HPDE6-E6E7 (cell line): ENCODE data around the gene EYA4.
A peak's percentile ranks its signal among the peaks of the same experiment; 100 is the strongest.
"Not testable (repeated sequence)": the region's sequence is repeated elsewhere in the genome, so short reads cannot be mapped to it uniquely, and the experiment has no call there.

Experiments used
- DNase-seq: peaks from one replicate; pipeline ENCODE4 v3.0.0; 2011; ENCODE audit warnings: missing footprints; ENCODE audit errors: extremely low spot score

Gene EYA4

GRCh38 chr6:133352046-133352445 lies 110.9 kb downstream of the EYA4 start:
- DNase-seq, result no peak

GRCh38 chr6:133353061-133353460 lies 111.9 kb downstream of the EYA4 start:
- no peak for DNase-seq

- no peak for DNase-seq
These were observed 114.8 kb downstream of the EYA4 start for GRCh38 chr6:133355922-133356321.

GRCh38 chr6:133358574-133359150 lies 117.5 kb downstream of the EYA4 start:
- no peak for DNase-seq

- DNase-seq, result no peak
These were observed 118.1 kb downstream of the EYA4 start for GRCh38 chr6:133359256-133359655.

GRCh38 chr6:133359760-133360159 lies 118.6 kb downstream of the EYA4 start:
- DNase-seq, result no peak

GRCh38 chr6:133360194-133360593 lies 119.0 kb downstream of the EYA4 start:
- DNase-seq, result no peak

GRCh38 chr6:133362813-133363212 lies 121.7 kb downstream of the EYA4 start:
- no peak for DNase-seq

GRCh38 chr6:133368664-133369063 lies 127.5 kb downstream of the EYA4 start:
- DNase-seq, result peak; percentile 19

GRCh38 chr6:133369773-133370272 lies 128.7 kb downstream of the EYA4 start:
- no peak for DNase-seq

GRCh38 chr6:133376743-133377142 lies 135.6 kb downstream of the EYA4 start:
- no peak for DNase-seq

- no peak for DNase-seq
These were observed 136.1 kb downstream of the EYA4 start for GRCh38 chr6:133377219-133377618.

GRCh38 chr6:133380047-133380446 lies 138.9 kb downstream of the EYA4 start:
- no peak for DNase-seq

GRCh38 chr6:133380723-133381122 lies 139.6 kb downstream of the EYA4 start:
- DNase-seq, result no peak

- DNase-seq, result no peak
These were observed 147.6 kb downstream of the EYA4 start for GRCh38 chr6:133388731-133389130.

GRCh38 chr6:133390168-133390567 lies 149.0 kb downstream of the EYA4 start:
- DNase-seq, result no peak

GRCh38 chr6:133392015-133392414 lies 150.9 kb downstream of the EYA4 start:
- DNase-seq, result no peak

GRCh38 chr6:133392641-133393040 lies 151.5 kb downstream of the EYA4 start:
- DNase-seq, result no peak

GRCh38 chr6:133393891-133394290 lies 152.7 kb downstream of the EYA4 start:
- no peak for DNase-seq

- no peak for DNase-seq
These were observed 153.5 kb downstream of the EYA4 start for GRCh38 chr6:133394630-133395029.

GRCh38 chr6:133396233-133396983 lies 155.3 kb downstream of the EYA4 start:
- DNase-seq, result peak; percentile 19

GRCh38 chr6:133396984-133397348 lies 155.8 kb downstream of the EYA4 start:
- no peak for DNase-seq

- DNase-seq, result not testable (repeated sequence)
These were observed 156.4 kb downstream of the EYA4 start for GRCh38 chr6:133397601-133398000.
